GM19328 (cell line): ENCODE measurements around the gene SLCO3A1.

Source experiments
- ATAC-seq: cut with Tn5 transposase; IDR thresholded peaks from one replicate; pipeline ENCODE4 v1.9.1; 2021; ENCODE audit warnings: mild to moderate bottlenecking, moderate library complexity; ENCODE audit not compliant: unreplicated experiment

Gene SLCO3A1

DNA sequence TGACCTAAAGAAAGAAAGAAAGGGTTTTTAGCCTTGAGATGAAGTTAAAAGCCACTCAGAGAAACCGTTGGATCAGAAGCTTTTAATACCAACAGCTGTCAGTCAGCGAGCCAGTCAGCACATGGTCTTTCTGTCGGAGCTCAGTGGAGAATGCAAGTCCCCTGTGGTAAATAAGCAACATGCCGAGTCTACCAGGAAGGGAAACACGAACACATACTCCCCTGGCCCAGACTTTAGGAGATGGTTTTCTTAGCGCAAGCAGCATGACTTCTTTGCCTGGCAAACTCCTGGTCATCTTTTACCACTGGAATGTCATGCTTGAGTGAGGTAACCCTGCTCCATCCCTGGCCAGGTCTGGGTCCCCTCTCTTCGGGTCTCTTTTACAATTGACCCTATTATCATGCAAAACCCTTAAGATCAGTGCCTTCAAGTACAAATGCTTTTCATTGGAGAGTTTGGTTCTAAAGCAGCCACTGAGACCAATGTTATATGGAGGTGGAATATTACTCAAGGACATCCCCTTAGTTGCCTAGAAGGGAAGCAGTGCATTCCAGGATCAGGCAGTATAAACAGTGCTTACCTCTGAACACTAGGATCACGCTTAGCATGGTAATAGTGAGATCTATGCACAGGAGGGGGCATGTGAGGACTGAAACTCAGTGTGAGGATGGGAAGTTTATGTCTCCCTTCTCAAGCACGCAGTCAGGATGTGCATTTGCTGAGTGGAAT is 28.2 kb downstream of the SLCO3A1 start:
- ATAC-seq = no peak

DNA sequence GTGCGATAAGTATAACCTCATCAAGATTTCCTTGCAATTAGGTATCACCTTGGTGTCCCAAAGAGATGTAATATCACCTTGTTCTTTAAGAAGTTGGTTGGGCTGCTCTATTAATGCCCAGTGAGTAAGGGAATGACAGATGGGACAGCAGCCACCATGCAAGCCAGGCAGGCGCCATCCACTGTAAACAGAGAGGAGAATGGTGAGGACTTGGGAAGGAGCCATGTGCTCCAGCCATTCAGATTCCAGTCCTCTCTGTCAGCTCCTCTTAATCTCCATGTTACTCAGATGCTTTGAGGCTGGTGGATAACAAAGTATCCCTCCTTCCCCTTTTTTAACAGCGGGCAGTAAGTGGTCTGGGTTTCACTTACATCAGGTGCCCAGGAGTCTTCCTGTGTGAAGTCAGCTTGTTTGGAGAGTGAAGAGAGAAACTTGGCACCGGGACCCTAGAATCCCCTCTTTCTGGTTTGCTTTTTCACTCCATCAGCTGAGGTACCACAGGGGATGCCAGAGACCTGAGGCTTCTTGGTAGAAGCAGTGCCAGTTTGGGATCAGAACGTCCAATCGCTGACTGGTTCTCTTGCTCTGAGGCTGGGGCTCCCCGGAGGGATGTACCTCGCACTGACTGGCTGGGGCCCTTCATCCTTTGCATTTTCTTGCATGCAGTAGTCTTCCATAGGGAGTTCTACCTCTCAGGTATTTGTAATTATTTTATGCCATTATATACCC is 29.5 kb downstream of the SLCO3A1 start:
- no peak for ATAC-seq

DNA sequence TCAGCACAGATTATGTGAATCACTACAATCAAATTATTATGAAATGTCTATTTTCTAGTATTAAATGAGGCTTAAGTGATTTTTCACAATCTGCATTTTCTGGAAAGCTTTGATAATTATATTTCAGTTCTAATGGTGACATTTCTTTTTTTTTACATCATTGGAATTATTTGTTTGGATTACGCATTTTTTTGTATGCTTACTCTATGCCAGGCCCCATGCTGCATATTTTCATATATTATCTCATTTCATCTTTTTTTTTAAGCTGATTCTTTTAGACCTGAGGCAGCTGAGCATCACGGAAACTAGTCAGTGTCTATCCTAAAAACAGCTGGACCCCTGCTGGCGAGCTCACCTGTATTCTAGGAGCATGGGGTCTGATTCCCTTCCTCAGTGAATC is 31.1 kb downstream of the SLCO3A1 start:
- ATAC-seq = no peak

DNA sequence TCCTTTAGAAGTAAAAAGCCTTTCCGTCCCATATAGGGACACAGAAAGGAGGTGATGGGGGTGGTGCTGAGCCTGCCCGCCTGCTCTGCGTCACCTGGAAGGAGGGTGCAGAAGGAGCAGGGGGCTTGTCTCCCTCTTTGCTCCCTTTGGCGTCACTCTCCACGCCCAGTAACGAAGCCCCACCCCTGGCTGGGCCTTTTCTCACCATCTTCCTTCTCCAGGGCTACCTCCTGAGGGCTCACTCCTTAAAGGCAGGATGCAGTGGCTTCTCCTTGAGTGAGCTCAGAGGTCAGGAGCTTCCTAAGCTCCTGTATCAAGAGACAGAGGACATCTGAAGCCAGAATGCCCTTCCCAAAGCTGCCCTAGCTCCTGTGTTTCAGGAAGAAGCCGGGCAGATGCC is 31.5 kb downstream of the SLCO3A1 start:
- ATAC-seq = no peak

DNA sequence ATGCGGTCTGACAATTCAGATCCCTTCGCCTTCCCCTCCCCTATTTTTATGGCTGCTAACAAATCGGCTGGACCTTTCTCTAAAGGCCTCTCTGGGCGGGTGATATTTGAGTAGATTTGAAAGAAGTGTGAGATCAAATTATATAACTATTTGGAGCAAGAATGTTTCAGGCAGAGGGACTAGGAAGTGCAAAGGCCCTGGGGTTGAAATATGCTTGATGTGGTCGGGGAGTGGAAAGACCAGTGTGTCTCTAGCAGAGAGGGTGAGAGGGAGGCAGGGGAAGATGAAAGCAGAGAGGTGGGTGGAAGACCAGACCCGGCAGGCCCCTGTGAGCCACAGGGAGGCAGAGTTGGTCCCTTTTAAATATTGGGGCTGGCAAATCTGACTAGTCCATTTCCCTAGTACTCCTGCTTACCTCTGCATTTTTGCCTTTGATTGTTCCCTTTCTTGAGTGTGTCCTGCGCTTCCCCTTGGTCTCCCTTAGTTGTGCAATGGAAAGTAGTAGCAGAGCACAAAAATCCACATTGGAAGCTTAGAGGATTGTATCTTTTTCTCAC is 32.3 kb downstream of the SLCO3A1 start:
- no peak for ATAC-seq

DNA sequence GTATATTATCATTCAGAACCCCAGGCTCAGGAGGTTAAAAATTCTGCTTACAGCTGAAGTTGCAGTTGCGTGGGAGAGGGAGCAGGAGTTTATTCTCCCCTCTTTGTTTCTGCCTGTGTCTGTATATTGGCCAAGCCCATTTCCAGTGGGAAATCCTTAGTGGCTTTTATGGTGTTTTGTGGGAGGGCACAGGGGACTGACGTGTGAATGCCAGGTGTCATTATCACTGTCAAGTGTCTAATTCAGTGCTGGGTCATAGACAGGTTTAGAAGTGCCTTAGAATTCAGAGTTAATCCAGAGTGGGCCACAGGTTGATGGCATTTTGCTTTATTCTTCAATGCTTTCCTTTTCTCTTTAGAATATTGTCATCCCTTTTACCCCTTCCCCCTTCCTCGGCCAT is 33.4 kb downstream of the SLCO3A1 start:
- no peak for ATAC-seq

DNA sequence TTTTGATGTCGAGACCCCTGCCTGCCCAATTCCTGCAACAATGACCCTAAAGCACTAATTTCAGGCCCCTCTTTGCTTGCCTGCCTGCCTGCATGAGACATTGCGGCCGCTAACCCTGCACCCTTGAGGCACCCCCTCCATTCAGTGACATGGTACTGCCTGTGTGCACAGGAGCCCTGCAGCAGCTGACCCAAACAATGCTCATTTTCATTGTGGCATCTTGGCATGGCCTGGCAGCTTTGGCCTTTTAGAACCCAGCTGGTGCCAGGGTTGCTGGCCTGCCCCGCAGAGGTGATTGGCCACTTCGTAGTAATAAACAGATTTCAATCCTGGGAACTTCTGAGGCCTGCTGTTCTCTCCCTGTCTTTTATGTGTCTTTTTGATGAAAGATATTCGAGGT is 33.8 kb downstream of the SLCO3A1 start:
- ATAC-seq = no peak

DNA sequence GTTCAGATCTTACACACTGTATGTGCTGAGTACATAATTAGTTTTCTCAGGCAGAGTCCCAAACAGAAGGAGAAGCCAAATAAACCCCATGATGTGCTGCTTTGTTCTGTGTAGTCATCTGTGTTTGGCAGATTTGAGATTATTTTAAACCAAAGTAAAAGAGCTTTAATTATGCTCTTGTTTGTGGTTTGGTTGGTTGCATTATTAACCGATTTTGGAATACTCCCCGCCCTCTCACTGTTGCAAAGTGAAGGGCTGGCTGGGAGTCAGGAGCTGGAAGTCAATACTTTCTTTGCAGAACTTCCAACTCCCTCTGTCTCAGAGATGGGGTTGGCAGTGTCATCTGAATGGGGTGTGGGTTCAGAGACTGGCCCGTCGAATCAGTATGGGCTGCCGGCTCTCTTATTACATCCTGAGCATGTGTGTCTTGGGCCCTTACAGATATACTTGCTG is 34.4 kb downstream of the SLCO3A1 start:
- ATAC-seq = no peak

DNA sequence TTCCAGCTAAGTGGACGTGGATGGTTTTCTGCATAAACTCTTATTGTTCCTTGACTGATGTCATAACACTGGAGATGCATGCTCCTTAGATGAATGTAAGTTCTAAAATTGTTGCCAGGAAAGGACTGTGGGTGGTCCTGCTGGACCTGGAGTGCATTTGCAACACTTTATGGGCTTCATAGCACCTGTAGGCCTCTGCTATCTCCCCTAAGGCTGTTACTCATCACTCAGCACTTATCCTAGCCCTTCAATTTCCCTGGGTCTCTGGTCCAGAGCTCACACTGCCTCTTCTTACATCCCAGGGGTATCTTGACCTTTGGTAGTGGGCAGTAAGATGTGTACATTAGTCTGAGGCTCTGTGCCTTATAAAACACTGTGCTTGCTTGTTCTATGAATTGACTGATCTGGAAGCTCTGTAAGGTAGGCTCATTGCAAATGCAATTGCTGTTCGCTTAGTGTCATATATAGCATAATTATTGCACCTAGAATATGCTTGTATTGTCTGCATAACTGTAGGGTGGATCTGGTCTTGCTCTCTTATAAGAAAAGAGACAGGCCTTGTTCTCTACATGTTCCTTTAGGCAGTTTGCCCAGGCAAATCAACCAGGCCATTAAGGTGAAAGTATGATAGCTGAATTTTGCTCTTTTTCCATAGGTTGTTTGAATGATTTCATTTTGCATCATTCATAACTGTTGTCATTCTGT is 35.8 kb downstream of the SLCO3A1 start:
- no peak for ATAC-seq

DNA sequence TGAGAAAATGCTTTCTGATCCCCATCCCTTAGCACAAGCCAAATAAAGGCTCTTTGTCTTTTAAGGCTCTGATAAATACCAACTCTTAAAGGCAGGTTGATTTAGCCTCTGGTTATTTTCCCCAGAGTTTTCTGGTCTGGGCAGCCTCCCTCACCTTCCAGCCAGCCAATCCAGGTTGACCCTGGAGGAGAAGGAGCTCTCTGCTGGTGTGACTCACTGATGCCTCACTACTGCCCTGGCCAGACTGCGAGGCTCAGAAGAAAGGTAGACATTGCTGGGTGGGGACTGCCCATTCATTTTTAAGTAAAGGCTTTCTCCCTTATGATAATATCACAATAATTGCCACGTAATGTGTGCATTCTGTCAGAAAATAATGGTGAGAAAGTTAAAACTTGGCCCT is 37.1 kb downstream of the SLCO3A1 start:
- ATAC-seq = no peak

DNA sequence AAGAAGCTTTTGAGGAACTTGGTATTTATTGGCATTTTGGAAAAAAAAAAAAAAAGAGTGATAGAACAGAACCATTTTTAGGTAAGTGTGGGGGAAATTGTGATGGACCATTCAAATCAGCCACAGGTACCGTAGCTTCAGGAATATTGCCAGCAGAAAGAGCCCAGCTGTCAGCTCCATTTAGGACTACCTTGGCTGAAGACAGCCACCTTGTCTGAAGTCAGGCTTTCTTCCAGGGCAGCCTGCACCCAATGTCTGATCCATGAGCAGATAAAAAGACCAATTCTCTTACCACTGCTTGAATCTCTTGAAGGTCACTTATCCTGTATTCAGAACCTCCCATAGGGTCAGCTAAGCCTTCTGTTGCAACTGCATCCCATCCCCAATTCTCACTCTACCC is 37.6 kb downstream of the SLCO3A1 start:
- ATAC-seq = no peak

DNA sequence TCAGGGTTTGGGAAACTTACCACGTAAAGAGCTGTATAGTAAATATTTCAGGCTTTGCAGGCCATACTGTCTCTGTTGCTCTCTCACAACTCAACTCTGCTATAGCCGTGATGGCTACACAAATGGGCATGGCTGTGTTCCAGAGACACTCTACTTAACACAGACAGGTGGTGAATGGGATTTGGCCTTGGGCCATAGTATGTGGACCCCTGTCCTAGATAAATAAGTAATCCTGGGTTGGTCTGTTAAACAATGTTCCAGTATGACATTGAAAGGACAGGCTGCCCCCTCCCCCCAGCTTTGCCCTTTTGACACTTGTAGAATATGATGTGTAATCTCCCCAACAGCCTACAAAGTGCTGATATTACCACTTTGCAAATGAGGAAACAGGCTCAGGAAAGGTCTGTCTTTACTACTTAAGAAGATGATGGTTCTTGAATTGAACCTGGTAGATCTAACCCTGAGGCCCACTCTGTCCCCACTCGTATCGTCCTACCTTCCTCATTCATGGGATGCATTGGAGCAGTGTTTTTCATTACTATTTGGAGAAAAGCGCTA is 38.4 kb downstream of the SLCO3A1 start:
- ATAC-seq = no peak

DNA sequence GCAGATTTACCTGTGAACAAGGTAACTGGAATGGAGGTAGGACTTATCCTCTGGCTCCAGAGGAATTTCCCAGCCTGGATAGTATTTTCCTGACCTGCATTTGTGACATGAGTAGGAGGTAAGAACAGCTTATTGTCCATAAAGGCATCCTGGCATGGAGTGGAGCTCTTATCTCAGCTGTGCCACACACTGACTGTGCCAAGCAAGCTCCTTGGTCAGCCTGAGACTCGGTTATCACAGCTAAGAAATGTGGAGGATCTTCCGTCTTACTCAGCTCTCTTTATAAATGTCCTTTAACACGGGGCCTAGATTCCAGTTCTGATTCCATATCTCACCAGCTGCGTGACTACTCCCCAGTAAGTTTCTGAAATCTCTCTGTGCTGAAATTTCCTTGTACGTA is 38.9 kb downstream of the SLCO3A1 start:
- no peak for ATAC-seq

DNA sequence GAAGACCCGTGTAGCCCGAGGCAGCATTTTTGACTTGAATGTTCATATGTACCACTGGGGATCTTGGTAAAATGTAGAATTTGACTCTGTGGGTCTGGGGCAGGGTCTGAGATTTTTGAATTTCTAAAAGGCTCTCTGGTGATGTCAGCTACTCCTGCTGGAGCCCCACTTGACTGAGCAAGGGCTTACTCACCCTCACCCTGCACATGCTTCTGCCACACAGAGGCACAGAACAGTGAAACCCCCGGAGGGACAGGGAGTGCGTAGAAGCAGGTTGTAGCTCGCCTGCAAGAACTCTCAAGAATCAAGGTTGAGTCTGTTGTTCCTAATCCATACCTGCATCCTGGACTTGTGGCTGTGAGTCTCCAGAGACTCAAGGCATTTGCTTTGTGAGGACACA is 41.1 kb downstream of the SLCO3A1 start:
- no peak for ATAC-seq

DNA sequence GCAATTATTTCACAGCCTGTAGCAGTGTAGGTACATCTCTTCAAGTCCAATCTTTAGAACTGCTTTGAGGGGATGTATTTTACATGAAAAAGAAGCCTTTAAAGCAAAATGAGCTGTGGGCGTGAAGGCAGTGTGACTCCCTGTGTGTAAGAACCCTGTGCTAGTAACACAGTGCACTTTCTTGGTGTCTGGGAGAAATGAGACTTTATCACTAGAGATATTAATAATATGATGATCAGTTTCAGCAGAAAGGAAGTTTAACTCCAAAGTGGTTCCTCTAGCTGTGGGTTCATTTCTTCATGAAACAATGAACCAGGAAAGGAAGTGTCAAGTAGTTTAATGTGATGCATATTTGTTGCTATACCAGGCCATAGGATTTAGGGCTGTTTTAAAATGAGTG is 41.5 kb downstream of the SLCO3A1 start:
- ATAC-seq = no peak

DNA sequence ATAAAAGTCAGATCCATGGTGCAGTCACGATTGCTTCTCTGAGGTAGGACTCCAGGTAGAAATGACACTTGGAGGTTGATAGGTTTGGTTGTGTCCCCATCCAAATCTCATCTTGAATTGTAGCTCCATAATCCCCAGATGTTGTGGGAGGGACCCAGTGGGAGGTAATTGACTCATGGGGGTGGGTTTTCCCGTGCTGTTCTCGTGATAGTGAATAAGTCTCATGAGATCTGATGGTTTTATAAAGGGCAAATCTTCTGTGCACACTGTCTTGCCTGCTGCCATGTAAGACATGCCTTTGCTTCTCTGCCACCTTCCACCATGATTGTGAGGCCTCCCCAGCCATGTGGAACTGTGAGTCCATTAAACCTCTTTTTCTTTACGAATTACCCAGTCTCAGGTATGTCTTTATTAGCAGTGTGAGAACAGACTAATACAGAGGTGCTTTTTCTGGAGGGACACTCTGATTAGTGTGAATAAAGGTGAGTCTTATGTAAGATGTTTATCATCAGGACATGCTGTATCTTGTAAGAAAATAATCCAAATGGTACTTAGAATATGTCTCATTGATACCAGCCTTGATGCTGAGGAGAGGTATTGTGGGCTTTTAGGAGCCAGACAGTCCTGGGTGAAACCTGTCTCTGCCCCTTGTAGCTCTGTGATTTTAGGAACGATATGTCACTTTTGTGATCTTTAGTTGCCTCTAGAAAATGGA is 43.0 kb downstream of the SLCO3A1 start:
- no peak for ATAC-seq

DNA sequence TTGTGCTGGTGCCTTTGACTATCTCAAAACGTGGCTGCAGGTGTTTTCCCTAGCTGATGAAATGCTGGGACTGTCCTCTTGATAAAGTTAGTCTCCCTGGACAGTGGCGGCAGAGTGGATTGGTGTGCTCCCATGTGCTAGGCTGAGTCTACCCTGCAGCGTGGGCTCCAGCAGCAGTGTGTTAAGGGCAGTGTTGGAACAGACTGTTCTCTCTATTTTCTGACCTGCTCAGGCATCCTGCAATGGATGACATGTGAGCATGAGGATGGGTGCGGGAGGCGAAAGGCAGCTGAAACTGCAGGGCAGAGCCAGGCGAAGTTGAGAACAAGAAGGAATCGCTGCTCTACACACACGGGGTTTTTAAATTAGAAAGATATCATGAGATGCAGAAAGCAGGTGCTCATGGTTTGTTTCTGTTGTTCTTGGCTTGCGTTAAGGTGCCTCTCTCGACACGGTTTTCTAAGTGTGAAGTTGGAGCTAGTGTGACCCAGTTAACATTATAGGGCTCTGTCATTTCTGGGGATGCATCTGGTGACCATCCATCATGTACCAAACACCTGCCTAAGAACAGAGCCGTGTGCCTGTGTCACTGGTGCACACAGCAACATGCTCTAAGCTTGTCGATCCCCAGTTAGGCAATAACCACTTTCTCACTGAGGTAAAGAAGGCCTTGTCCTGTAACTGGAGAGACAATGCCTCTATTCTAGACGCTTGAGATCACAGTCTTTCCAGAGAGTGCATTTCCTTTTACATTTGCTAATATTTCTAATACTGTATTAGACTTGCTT is 44.3 kb downstream of the SLCO3A1 start:
- ATAC-seq = no peak

DNA sequence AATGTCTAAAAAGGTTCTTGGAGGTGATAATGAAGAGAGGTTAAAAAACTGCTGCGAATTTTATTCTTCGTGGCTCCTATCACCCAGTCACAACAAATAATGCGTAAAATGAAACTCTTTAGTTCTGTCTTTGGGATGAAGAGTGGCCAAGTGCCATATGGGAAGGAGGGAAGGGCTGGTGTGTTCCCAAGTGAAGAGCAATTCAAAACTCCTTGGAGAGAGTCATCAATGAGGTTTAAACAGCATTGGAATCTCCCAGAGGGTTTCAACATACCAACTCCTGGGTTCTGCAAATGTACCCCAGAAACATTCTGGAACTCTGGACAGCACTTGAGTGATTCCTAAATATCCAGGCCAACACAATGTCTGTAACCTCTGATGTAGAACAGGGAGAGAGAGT is 45.3 kb downstream of the SLCO3A1 start:
- no peak for ATAC-seq

DNA sequence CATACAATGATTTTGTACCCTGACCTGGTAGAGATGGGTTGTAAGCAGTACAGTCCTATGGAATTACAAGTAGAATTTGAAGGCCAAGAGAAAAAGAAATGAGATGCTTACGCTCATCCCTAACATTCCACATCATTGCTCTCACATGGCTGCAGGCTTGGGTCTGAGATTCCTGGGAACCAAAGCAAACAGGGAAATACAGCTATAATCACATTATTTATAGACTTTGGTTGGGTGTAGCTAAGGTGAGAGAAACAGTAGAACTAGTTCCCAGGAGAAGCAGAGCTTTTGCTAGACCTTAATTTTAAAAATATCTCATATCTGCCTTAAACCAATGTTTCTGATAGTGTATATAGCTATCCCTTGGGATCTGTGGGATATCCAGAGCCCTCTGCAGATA is 51.4 kb downstream of the SLCO3A1 start:
- no peak for ATAC-seq

DNA sequence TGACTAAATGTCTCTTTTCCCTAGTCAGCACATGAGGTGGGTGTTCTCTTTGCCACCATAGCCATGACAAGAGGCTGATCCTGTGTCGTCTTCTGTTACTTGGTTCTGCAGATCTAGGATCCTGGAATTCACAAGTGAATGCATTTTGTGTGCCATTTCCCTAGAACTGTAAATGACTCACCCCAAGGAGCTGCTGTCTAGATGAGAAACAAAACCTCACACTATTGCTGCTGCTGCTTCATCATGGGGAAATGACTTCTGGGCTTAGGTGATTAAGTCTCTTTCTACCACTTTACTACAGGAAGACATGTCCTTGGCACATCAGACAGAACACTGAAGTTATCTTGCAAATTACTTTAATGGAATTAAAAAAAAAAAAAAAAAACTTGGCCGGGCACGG is 54.9 kb downstream of the SLCO3A1 start:
- no peak for ATAC-seq
